Uterus (tissue), 2 donors: ENCODE results near the gene NFX1.
"Not testable (repeated sequence)": the region's sequence is repeated elsewhere in the genome, so short reads cannot be mapped to it uniquely, and the experiment has no call there.

Experiments used
- CTCF ChIP-seq, 4 experiments: fragments of 200-600 bp in 2 of 4; fragments of 450-650 bp in 2 of 4; sonication (generic) in 2 of 4; IDR thresholded peaks; one replicate each; pipeline ENCODE4 v1.5.1; 2016 to 2019; ENCODE audit warnings: antibody characterized with exemption in 4 of 4, mild to moderate bottlenecking in 2 of 4, moderate library complexity in 1 of 4
- POLR2A ChIP-seq, 2 donors: fragments of 450-650 bp; IDR thresholded peaks; one replicate each; pipeline ENCODE4 v1.6.1; 2016; ENCODE audit warnings: antibody characterized with exemption in 2 of 2, mild to moderate bottlenecking in 1 of 2, moderate library complexity in 1 of 2

- not testable (repeated sequence) for TF ChIP-seq CTCF, POLR2A (IDR thresholded peaks at IDR 0.05)
These were observed 96.3 kb downstream of the NFX1 start for GRCh38 chr9:33386641-33386996.
